Liver (tissue), 3 donors: ENCODE results near the gene RPS6KB2.

Experiments
- EGR1 ChIP-seq, 2 donors: IDR thresholded peaks; 2 replicates each; pipeline ENCODE4 v1.6.1; 2016 to 2018; ENCODE audit warnings: antibody characterized with exemption in 2 of 2, low read depth in 2 of 2
- GABPA ChIP-seq, 2 donors: IDR thresholded peaks in 1 of 2; conservative IDR thresholded peaks in 1 of 2; 2 replicates each; pipeline ENCODE4 v1.6.1; 2016; ENCODE audit warnings: antibody characterized with exemption in 2 of 2, mild to moderate bottlenecking in 1 of 2, moderate library complexity in 1 of 2
- HNF4A ChIP-seq, 2 donors: conservative IDR thresholded peaks; 2 replicates each; pipeline ENCODE4 v1.6.1; 2016; ENCODE audit warnings: antibody characterized with exemption in 2 of 2, mild to moderate bottlenecking in 2 of 2
- HNF4G ChIP-seq: IDR thresholded peaks from 2 replicates; pipeline ENCODE4 v1.6.1; 2016; ENCODE audit warnings: antibody characterized with exemption
- RXRA ChIP-seq, 2 donors: IDR thresholded peaks; 2 replicates each; pipeline ENCODE4 v1.6.1; 2017 to 2018; ENCODE audit warnings: antibody characterized with exemption in 2 of 2, mild to moderate bottlenecking in 1 of 2
- TAF1 ChIP-seq: conservative IDR thresholded peaks from 2 replicates; pipeline ENCODE4 v1.6.1; 2016; ENCODE audit warnings: antibody characterized with exemption, mild to moderate bottlenecking
- YY1 ChIP-seq: IDR thresholded peaks from 2 replicates; pipeline ENCODE4 v1.6.1; 2016; ENCODE audit warnings: antibody characterized with exemption, mild to moderate bottlenecking
- TF ChIP-seq, protein P1 (sequence below): fragments of 150-350 bp; IDR thresholded peaks from 2 replicates; pipeline ENCODE4 v1.5.1; 2017; ENCODE audit warnings: improper control_type of control experiment, low read depth, low read length; ENCODE audit not compliant: missing input control
- TF ChIP-seq, protein P2 (sequence below): IDR thresholded peaks from 2 replicates; pipeline ENCODE4 v1.6.1; 2016; ENCODE audit warnings: antibody characterized with exemption
- TF ChIP-seq, protein P3 (sequence below): IDR thresholded peaks from 2 replicates; pipeline ENCODE4 v1.6.1; 2016; ENCODE audit warnings: antibody characterized with exemption, mild to moderate bottlenecking
- TF ChIP-seq, protein P4 (sequence below): IDR thresholded peaks from 2 replicates; pipeline ENCODE4 v1.6.1; 2016; ENCODE audit warnings: antibody characterized with exemption
- donor health status: healthy.
- donor health status: healthy.

DNA sequence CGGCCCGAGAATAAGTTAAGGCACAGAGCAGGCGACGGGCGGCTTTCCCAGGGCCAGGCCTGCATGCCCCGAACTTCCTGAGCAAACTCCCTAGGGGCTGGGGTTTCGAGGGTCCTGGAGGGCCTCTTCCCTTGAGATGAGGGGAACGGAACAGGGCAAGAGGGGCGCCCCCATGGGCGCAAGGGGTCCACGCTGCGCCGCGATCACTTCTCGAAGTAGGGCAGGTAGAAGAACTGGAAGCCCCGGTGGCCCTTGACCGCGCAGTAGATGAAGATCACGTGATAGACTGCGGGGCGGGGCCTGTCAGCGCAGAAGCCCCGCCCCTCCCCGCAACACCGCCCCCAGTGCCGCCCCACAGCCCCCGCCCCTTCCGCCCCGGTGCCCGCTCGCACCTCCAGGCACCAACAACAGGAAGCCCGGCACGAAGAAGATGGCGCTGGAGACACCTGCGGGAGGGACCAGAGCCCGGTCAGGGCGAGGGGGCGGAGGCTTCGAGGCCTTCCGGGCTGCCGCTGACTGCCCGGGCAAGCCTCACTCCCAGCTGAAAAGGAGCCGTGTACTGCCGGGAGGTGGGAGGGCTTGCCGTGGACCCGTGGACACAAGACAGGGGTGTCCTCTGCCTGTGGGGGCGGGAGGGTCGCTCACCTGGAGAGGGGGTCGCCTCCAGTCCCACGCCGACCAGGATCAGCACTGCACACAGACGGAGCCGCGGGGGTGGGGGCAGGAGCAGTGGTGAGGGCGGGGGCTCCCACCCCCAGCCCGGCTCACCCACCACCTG, 36.3 kb downstream of the RPS6KB2 start:
- TF ChIP-seq GABPA (IDR thresholded peaks at IDR 0.05 in 1 of 2, conservative IDR thresholded peaks at IDR 0.05 in 1 of 2) (peak in 1 of 2 donors; percentile 69), HNF4A (conservative IDR thresholded peaks at IDR 0.05) (no peak), HNF4G (no peak), EGR1 (IDR thresholded peaks at IDR 0.05; ENCODE audit: low read depth in 2 of 2) (no peak), YY1 (peak; percentile 94), TAF1 (no peak), RXRA (IDR thresholded peaks at IDR 0.05) (no peak)
- TF ChIP-seq, protein P1, sequence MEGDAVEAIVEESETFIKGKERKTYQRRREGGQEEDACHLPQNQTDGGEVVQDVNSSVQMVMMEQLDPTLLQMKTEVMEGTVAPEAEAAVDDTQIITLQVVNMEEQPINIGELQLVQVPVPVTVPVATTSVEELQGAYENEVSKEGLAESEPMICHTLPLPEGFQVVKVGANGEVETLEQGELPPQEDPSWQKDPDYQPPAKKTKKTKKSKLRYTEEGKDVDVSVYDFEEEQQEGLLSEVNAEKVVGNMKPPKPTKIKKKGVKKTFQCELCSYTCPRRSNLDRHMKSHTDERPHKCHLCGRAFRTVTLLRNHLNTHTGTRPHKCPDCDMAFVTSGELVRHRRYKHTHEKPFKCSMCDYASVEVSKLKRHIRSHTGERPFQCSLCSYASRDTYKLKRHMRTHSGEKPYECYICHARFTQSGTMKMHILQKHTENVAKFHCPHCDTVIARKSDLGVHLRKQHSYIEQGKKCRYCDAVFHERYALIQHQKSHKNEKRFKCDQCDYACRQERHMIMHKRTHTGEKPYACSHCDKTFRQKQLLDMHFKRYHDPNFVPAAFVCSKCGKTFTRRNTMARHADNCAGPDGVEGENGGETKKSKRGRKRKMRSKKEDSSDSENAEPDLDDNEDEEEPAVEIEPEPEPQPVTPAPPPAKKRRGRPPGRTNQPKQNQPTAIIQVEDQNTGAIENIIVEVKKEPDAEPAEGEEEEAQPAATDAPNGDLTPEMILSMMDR: no peak
- TF ChIP-seq, protein P2, sequence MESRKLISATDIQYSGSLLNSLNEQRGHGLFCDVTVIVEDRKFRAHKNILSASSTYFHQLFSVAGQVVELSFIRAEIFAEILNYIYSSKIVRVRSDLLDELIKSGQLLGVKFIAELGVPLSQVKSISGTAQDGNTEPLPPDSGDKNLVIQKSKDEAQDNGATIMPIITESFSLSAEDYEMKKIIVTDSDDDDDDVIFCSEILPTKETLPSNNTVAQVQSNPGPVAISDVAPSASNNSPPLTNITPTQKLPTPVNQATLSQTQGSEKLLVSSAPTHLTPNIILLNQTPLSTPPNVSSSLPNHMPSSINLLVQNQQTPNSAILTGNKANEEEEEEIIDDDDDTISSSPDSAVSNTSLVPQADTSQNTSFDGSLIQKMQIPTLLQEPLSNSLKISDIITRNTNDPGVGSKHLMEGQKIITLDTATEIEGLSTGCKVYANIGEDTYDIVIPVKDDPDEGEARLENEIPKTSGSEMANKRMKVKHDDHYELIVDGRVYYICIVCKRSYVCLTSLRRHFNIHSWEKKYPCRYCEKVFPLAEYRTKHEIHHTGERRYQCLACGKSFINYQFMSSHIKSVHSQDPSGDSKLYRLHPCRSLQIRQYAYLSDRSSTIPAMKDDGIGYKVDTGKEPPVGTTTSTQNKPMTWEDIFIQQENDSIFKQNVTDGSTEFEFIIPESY: no peak
- TF ChIP-seq, protein P3, sequence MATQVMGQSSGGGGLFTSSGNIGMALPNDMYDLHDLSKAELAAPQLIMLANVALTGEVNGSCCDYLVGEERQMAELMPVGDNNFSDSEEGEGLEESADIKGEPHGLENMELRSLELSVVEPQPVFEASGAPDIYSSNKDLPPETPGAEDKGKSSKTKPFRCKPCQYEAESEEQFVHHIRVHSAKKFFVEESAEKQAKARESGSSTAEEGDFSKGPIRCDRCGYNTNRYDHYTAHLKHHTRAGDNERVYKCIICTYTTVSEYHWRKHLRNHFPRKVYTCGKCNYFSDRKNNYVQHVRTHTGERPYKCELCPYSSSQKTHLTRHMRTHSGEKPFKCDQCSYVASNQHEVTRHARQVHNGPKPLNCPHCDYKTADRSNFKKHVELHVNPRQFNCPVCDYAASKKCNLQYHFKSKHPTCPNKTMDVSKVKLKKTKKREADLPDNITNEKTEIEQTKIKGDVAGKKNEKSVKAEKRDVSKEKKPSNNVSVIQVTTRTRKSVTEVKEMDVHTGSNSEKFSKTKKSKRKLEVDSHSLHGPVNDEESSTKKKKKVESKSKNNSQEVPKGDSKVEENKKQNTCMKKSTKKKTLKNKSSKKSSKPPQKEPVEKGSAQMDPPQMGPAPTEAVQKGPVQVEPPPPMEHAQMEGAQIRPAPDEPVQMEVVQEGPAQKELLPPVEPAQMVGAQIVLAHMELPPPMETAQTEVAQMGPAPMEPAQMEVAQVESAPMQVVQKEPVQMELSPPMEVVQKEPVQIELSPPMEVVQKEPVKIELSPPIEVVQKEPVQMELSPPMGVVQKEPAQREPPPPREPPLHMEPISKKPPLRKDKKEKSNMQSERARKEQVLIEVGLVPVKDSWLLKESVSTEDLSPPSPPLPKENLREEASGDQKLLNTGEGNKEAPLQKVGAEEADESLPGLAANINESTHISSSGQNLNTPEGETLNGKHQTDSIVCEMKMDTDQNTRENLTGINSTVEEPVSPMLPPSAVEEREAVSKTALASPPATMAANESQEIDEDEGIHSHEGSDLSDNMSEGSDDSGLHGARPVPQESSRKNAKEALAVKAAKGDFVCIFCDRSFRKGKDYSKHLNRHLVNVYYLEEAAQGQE: peak; percentile 46
- TF ChIP-seq, protein P4, sequence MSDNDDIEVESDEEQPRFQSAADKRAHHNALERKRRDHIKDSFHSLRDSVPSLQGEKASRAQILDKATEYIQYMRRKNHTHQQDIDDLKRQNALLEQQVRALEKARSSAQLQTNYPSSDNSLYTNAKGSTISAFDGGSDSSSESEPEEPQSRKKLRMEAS: no peak
